ENCODE measurements around the gene HPS1.

Gene HPS1

GRCh38 chr10:98411768-98412167 is 35.0 kb downstream of the HPS1 start:
- no peak for DNase-seq (ENCODE audit: low read depth)

GRCh38 chr10:98411166-98411565 is 35.6 kb downstream of the HPS1 start:
- DNase-seq (ENCODE audit: low read depth), result no peak

- DNase-seq (ENCODE audit: low read depth), result no peak
Measured at GRCh38 chr10:98410759-98411158, 36.0 kb downstream of the HPS1 start.

- no peak for DNase-seq (ENCODE audit: low read depth)
Measured at GRCh38 chr10:98410135-98410743, 36.5 kb downstream of the HPS1 start.

GRCh38 chr10:98408799-98409198 is 37.9 kb downstream of the HPS1 start:
- DNase-seq (ENCODE audit: low read depth), result no peak

DNA sequence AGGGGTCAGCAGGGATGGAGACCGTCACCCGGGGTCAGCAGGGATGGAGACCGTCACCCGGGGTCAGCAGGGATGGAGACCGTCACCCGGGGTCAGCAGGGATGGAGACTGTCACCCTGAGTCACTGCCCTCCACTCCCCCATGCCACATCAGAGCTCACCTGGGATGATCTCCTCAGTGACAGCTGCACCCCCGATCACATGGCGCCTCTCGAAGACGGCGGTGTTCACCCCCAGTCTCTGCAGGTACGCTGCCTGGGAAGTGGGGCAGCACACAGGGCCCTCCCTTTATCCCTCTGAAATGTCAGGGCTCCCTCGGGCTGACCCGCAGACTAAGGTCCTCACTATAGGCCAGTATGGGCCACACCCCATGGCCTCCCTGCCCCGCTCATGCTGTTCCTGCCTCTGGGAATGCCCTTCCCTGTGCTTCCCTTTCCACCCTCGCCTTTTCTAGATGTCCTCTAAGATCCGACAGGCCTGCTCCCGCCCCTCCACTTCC is 38.9 kb downstream of the HPS1 start:
- DNase-seq (ENCODE audit: low read depth), result no peak

DNA sequence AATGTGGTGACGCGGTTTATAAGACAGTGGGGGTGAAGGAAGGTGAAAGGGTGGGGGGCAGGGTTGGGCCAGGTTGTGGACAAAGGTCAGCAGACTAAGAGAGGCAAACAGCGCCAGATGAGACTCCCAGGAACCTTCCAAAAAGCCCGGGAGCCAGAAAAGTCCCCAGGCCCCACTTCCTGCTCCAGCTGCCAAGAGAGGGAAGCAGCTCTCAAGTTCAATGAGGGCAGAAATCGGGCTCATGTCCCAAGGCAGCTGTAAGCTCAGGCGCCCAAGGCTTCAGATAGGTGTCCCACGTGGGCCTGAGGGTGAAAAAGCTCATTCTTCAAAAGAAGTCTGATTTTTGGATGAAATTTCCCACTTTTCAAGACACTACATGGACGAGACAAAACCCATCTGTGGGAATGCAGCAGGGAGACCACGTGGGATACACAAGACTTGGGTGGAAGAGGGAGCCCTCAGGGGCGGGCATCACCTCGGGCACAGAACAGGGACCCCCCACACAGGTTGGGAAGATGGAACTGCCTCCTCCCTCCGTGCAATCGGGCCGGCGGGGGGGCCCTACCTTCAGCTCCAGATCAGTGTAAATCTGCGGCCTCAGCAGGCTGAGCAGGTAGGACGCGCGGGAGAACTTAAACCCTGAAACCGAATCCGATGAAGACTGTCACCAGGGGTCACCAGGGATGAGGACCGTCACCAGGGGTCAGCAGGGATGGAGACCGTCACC is 39.6 kb downstream of the HPS1 start:
- no peak for DNase-seq (ENCODE audit: low read depth)

DNA sequence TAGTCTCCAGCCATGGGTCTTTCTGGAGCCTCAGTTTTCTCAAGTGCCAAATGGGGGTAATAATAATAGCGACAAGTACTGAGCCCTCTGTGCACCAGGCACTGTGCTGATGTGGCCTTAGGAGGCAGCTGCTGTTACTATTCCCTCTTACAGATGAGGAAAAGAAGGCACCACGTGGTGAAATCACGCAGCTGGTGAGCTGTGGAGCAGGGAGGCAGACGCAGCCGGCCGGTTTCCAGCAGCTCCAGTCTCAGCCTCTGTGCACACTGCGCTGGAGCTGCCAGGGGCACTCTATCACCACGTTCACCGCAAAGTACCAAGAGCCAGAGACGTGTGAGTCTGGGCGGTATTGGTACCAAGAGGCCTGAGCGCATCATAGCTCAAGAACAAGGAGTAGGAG is 41.3 kb downstream of the HPS1 start:
- no peak for DNase-seq (ENCODE audit: low read depth)

DNA sequence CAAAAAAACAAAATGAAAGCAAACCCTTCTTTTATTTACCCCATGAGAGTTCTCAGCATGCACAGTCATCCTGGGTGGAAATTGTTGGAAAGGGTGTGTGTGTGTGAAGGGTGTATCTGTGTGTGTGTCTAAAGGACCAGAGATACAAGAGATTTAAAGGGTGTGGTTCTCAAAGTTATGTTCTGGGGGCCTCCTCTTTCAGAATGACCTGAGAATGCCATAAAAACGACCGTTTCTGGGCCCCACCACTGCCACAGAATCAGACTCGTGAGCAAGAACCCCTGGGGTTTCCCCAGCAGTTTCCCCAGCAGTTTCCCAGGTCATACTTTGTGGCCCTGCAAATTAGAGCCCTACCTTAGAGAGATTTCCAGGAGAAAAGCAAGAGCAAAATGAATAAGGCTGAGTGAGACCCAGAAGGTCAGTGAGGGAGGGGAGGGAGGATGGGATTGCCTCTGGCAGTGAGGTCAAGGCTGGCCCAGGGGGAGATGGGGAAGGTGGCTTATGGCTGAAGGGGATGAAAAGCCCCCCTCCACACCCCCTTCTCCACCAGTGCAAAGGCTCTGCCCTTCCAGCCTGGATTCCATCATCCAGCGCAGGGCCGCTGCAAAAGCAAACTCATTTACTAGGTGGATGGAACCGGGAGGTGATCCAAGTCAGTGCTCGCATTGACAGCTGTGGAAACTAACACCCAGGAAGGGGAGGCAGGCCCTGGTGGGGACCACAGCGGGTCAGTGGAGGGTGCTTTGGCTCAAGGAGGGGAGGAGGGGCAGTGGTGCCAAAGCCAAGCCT is 42.0 kb downstream of the HPS1 start:
- no peak for DNase-seq (ENCODE audit: low read depth)

- no peak for DNase-seq (ENCODE audit: low read depth)
Measured at GRCh38 chr10:98403812-98404504, 42.8 kb downstream of the HPS1 start.

GRCh38 chr10:98402931-98403718 is 43.6 kb downstream of the HPS1 start:
- DNase-seq (ENCODE audit: low read depth), result no peak

DNA sequence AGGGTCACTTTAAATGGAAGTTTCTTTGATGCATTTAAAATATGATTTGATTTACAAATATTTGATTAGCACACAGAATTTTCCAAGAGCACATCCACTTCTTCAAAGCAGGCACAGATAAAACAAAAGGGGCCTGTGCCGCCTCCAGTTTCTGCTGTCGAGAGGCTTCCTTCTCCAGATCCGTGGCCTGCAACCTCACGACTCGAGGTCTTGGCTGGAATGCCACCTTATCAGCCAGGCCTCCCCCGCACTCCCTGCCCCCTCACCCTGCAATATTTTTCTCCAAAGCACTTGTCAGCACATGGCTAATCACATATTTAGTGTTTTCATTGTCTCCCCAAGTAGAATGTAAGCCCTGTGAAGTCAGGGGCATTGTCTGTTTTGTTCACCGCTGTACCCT is 44.3 kb downstream of the HPS1 start:
- no peak for DNase-seq (ENCODE audit: low read depth)

GRCh38 chr10:98400482-98400881 is 46.3 kb downstream of the HPS1 start:
- no peak for DNase-seq (ENCODE audit: low read depth)

GRCh38 chr10:98399784-98400183 is 47.0 kb downstream of the HPS1 start:
- no peak for DNase-seq (ENCODE audit: low read depth)

DNA sequence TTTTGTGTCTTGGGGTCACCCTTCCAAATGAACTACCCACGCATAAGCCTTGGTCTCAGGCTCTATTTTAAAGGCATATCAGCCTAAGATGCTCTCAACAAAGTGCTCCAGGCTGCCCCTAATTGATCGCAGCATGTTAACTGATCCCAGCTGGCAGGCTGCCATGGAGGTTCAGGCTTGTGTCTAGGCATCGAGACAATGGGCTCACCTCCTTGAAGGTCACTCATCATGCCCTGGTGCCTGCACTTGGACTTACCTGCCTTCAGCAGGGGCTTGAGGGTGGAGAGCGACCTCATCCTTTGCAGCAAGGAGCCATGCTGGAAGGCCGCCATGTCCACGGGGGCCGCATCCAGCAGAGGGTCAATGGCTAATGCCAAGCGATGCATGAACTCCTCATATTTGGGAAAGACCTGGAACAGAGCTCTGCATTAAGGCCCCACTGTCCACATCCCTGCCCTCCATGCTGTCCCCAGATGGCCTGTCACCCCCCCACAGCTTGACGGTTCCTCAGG is 49.6 kb downstream of the HPS1 start:
- DNase-seq (ENCODE audit: low read depth), result no peak

DNA sequence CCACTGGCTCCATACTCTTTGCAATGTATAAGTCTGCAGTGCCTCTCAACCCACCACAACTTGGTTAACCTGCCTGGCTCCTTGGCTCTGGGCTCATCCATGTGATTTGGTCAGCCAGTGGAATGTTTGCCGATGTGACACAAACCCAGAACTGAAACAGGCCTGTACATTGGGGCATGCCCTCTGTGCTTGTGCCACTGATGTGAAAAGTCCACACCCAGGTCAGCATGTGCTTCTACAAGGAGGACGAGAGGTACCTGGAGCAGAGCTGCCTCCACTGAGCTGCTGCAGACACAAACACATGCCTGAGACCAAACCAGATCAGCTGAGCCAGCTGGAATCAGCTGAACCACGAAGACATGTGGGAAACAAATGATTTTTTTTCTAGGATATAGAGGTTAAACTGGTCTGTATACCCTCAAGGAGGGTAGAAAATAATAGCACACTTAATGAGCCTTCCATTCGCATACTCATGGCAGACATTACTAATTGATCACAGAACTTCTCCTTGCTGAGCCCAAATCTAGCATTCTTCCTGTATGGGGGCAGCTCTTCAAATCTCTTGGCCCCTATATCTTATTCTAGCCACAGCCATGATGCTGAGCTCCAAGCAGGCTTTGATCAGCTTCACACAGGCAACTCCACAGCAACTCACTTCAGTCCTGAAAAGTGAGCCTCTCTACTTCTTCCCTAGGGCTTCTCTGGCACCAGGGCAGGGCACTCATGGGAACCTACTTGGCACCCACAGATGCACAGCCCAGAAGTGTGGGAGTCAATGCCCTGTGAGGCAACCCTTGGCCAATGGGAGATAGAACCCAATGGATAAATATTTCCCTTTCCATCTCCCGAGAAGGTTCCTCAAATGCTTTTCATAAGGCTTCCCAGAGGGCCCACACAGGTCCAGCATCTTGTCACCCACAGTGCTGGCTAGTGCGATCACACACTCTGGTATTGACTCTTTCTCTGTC is 50.4 kb downstream of the HPS1 start:
- DNase-seq (ENCODE audit: low read depth), result no peak

- DNase-seq (ENCODE audit: low read depth), result no peak
Measured at GRCh38 chr10:98394851-98395440, 51.8 kb downstream of the HPS1 start.

GRCh38 chr10:98391578-98391991 is 55.1 kb downstream of the HPS1 start:
- DNase-seq (ENCODE audit: low read depth), result no peak

GRCh38 chr10:98391065-98391464 is 55.7 kb downstream of the HPS1 start:
- no peak for DNase-seq (ENCODE audit: low read depth)

DNA sequence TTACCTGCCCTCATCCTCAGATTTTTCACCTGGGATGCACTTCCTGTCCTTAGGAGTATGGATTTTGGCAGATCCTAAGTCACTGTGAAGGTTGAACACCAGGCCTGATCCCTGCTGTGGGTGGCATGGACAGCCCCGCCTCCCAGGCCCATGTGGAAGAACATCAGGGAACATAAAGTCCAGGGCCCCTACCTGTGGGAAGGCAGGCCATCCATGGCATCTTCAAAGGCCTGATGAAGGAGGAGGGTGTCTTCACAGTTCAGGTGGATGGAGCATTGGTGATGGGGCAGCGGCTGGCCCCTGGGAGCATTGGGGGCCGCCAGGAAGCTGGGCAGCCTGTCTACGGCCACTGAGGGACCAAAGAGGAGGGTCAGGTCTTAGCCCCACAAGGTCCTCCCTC is 56.3 kb downstream of the HPS1 start:
- no peak for DNase-seq (ENCODE audit: low read depth)
